ENCODE measurements around the gene GAPDHS. TPM values are rescaled to one million over a fixed set of nuclear protein-coding genes. Genes with fewer than 3 reads are reported as not detected.
A peak's percentile ranks its signal among the peaks of the same experiment; 100 is the strongest.

GAPDHS gene
- total RNA-seq, 2 donors from 2014 or later = not detected

- H3K27me3 ChIP-seq = peaks cover 0 to 6% of the 10 kb centered on the region in 2 donors
- no peak overlapping the region for H3K27ac ChIP-seq
- no peak overlapping the region for H3K4me3 ChIP-seq
- H3K4me1 ChIP-seq = peaks cover 0 to 12% of the 10 kb centered on the region in 2 donors
- DNase-seq (ENCODE audit: low spot score) = no peak
- no peaks in the 10 kb centered on the region for H3K36me3 ChIP-seq
- TF ChIP-seq CTCF (IDR thresholded peaks at IDR 0.05) = no peak
- no peaks in the 10 kb centered on the region for H3K9me3 ChIP-seq
Observed at GRCh38 chr19:35553385-35554000, 20.2 kb downstream of the GAPDHS start.

- Histone ChIP-seq H3K4me3 (no peak overlapping the region), H3K27me3 (peaks cover 0 to 9% of the 10 kb centered on the region in 2 donors), H3K27ac (no peak overlapping the region), H3K36me3 (no peaks in the 10 kb centered on the region), H3K4me1 (peaks cover 0 to 14% of the 10 kb centered on the region in 2 donors), H3K9me3 (no peaks in the 10 kb centered on the region)
- no peak for TF ChIP-seq CTCF (IDR thresholded peaks at IDR 0.05)
- no peak for DNase-seq (ENCODE audit: low spot score)
Observed at GRCh38 chr19:35554076-35554475, 20.8 kb downstream of the GAPDHS start.

- no peak for TF ChIP-seq CTCF (IDR thresholded peaks at IDR 0.05)
- Histone ChIP-seq H3K27me3 (peaks cover 0 to 9% of the 10 kb centered on the region in 2 donors), H3K4me1 (peaks cover 0 to 14% of the 10 kb centered on the region in 2 donors), H3K9me3 (no peaks in the 10 kb centered on the region), H3K36me3 (no peaks in the 10 kb centered on the region), H3K4me3 (no peak overlapping the region), H3K27ac (no peak overlapping the region)
- DNase-seq (ENCODE audit: low spot score) = no peak
Observed at GRCh38 chr19:35555301-35556005, 22.2 kb downstream of the GAPDHS start.

- Histone ChIP-seq H3K4me3 (no peak overlapping the region), H3K9me3 (no peaks in the 10 kb centered on the region), H3K27me3 (peaks cover 0 to 9% of the 10 kb centered on the region in 2 donors), H3K36me3 (no peaks in the 10 kb centered on the region), H3K4me1 (peaks cover 0 to 14% of the 10 kb centered on the region in 2 donors), H3K27ac (no peak overlapping the region)
- no peak for TF ChIP-seq CTCF (IDR thresholded peaks at IDR 0.05)
- no peak for DNase-seq (ENCODE audit: low spot score)
Observed at GRCh38 chr19:35556025-35556590, 22.9 kb downstream of the GAPDHS start.

- Histone ChIP-seq H3K27ac (no peak overlapping the region), H3K27me3 (peaks cover 0 to 9% of the 10 kb centered on the region in 2 donors), H3K9me3 (no peaks in the 10 kb centered on the region), H3K4me3 (peak overlapping the region in 1 of 2 donors; percentile 48), H3K4me1 (peaks cover 0 to 14% of the 10 kb centered on the region in 2 donors), H3K36me3 (no peaks in the 10 kb centered on the region)
- no peak for TF ChIP-seq CTCF (IDR thresholded peaks at IDR 0.05)
- DNase-seq (ENCODE audit: low spot score) = no peak
Observed at GRCh38 chr19:35556846-35557538, 23.7 kb downstream of the GAPDHS start.
